ENCODE data around the gene COMP.

Gene COMP

DNA sequence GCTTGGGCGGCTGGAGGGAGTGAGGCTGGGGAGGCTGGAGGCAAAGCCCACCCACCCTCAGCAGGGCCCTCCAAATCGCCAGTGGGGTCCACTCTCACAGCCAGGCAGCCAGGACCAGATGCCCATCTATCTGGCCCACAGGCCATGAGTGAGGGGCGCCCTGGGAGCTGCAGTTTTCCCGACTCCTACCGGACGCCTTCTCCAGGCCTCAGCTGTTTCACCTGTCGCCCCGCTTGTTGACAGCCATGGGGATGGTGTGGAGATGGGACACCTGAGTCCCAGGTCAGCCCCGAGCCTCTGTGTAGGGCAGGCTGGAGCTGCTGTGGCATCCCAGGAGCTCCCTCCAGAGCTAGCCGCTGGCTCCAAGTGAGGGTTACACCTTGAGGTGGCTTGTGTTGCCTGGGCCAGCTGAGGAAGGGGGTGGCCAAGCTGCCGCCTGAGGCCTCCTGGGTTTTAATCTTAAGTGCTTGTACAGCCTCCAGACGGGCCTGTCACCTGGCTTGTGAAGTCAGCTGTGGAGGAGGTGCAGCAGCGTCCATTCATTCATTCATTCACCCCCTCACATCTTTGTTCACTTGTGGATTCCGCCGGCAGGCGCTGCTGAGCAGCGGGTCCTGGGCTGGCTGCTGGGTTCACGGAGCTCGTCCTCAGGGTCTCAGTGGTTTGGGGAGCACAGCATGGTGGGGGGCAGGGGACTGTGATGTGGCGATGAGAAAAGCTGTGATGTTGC, 52.0 kb downstream of the COMP start:
- no peak overlapping the region for H3K4me3 ChIP-seq (ENCODE audit: low read depth, low read length)
- H3K27me3 ChIP-seq (replicated peaks), result no peaks in the 10 kb centered on the region
- TF ChIP-seq, protein P1, sequence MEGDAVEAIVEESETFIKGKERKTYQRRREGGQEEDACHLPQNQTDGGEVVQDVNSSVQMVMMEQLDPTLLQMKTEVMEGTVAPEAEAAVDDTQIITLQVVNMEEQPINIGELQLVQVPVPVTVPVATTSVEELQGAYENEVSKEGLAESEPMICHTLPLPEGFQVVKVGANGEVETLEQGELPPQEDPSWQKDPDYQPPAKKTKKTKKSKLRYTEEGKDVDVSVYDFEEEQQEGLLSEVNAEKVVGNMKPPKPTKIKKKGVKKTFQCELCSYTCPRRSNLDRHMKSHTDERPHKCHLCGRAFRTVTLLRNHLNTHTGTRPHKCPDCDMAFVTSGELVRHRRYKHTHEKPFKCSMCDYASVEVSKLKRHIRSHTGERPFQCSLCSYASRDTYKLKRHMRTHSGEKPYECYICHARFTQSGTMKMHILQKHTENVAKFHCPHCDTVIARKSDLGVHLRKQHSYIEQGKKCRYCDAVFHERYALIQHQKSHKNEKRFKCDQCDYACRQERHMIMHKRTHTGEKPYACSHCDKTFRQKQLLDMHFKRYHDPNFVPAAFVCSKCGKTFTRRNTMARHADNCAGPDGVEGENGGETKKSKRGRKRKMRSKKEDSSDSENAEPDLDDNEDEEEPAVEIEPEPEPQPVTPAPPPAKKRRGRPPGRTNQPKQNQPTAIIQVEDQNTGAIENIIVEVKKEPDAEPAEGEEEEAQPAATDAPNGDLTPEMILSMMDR (IDR thresholded peaks at IDR 0.05; ENCODE audit: low read depth, low read length, missing control alignments), result no peak
- no peak for DNase-seq
- no peak overlapping the region for H3K27ac ChIP-seq
- H3K36me3 ChIP-seq (replicated peaks), result no peaks in the 10 kb centered on the region
- in situ Hi-C loops (cut with HindIII; ENCODE audit: low pct_ligation_motif_present, low sequenced_read_pairs), result no loop called here

DNA sequence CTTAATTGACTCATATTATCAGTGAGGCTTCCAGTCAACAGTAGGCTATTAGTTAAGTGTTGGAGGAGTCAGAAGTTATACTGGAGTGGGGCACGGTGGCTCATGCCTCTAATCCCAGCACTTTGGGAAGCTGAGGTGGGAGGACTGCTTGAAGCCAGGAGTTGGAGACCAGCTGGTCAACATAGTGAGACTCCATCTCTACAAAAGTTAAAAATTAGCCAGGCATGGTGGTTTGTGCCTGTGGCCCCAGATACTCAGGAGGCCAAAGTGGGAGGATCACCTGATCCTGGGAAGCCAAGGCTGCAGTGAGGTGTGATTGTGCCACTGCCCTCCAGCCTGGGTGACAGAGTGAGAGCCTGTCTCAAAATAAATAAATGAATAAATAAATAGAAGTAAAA, 53.2 kb downstream of the COMP start:
- in situ Hi-C loops (cut with HindIII; ENCODE audit: low pct_ligation_motif_present, low sequenced_read_pairs), result no loop called here
- Histone ChIP-seq H3K27ac (no peak overlapping the region), H3K27me3 (replicated peaks) (no peaks in the 10 kb centered on the region), H3K36me3 (replicated peaks) (no peaks in the 10 kb centered on the region), H3K4me3 (ENCODE audit: low read depth, low read length) (no peak overlapping the region)
- DNase-seq, result no peak
- TF ChIP-seq, protein P1 (IDR thresholded peaks at IDR 0.05; ENCODE audit: low read depth, low read length, missing control alignments), result no peak

DNA sequence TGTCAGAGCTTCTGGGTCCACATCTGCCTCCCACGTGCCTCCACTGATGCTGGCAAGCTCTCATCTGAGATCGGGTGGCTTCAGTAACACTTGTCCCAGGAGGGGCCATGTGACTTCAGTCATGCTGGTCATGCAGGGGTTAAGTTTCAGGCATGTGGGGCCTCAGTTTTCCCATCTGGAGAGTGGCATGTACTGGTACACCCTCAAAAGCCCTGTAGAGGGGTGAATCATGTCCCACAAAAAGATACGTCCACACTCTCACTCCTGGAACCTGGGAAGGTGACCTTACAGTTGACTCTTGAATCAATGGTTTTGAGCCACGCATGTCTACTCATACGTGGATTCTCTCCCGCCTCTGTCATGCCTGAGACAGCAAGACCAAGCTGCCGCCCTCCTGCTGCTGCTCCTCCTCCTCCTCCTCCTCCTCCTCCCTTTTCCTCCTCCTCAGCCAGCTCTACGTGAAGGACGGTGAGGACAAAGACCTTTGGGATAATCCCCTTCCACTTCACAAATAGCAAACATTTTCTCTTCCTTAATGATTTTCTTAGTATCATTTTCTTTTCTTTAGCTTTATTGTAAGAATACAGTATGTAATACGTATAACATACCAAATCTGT, 53.7 kb downstream of the COMP start:
- in situ Hi-C loops (cut with HindIII; ENCODE audit: low pct_ligation_motif_present, low sequenced_read_pairs), result no loop called here
- TF ChIP-seq, protein P1 (IDR thresholded peaks at IDR 0.05; ENCODE audit: low read depth, low read length, missing control alignments), result no peak

DNA sequence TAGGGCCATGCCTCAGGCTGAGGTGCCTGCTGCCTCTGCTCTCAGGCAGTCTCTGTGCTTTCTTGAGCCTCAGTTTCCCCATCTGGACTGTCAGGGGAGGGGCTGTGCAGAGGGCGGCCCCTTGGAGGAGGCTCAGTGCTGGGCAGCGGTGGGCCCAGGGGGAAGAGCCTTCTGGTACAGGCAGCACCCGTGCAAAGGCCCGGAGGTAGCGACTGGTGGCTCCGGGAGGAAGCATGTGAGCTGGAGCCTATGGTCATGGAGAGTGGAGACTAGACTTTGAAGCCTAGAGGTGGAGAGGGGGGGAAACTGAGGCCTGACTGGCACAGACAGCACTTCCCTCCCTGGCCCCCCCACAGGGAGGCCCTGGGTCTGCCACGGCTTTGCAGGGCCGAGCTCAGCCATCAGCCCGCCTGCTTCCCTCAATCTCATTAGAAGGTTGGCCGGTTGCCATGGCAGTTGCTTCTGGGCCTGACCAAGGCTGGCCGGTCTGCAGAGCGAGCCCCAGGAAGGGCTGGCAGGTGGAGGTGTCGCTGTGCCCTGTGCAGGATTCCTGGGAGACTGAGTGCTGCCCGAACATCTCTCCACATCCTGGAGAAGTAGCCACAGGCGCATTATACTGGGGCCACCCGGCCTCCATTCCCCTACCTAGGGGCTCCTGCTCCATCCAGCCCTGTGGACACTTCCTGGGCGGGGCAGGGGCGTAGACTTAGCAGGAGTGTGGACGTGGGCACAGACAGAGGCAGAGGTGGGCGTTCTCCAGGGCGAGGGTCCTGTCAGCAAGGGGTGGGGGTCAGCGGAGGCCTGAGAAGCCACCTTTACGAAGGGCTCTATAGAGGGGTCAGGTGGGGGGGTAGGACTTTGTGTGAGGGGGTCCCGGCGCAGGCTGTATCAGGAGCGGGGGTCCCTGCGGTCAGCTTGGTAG, 54.4 kb downstream of the COMP start:
- H3K4me3 ChIP-seq (ENCODE audit: low read depth, low read length), result no peak overlapping the region
- in situ Hi-C loops (cut with HindIII; ENCODE audit: low pct_ligation_motif_present, low sequenced_read_pairs), result no loop called here
- TF ChIP-seq, protein P1 (IDR thresholded peaks at IDR 0.05; ENCODE audit: low read depth, low read length, missing control alignments), result no peak
- H3K27ac ChIP-seq, result no peak overlapping the region
- H3K36me3 ChIP-seq (replicated peaks), result no peaks in the 10 kb centered on the region
- no peaks in the 10 kb centered on the region for H3K27me3 ChIP-seq (replicated peaks)
- DNase-seq, result no peak

More for the DNA sequence above, 53.7 kb downstream of the COMP start:
- DNase-seq, result no peak
- H3K4me3 ChIP-seq (ENCODE audit: low read depth, low read length), result no peak overlapping the region
- no peaks in the 10 kb centered on the region for H3K27me3 ChIP-seq (replicated peaks)
- H3K27ac ChIP-seq, result no peak overlapping the region
- no peaks in the 10 kb centered on the region for H3K36me3 ChIP-seq (replicated peaks)

DNA sequence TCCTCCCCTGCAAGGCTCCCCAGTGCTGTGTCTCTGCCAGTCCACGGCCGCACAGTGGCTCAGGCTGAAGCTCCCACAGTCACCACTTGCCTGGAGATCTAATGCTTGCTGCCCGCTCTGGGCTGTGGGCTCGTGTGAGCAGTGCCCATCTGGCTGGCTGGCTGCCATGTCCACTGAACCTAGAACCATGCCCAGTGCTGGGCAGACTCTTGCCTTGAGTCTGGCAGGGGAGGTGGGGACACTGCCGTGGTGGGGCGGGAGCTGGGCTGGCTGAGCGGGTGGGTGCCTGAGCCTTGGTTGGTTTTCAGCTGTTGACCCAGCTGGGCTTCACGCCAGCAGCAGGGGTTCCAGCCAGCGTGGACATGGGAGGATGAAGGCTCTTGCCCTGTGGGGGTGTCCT, 55.4 kb downstream of the COMP start:
- TF ChIP-seq, protein P1 (IDR thresholded peaks at IDR 0.05; ENCODE audit: low read depth, low read length, missing control alignments), result no peak
- H3K4me3 ChIP-seq (ENCODE audit: low read depth, low read length), result no peak overlapping the region
- DNase-seq, result no peak

More for the DNA sequence above, 55.4 kb downstream of the COMP start:
- in situ Hi-C loops (cut with HindIII; ENCODE audit: low pct_ligation_motif_present, low sequenced_read_pairs), result no loop called here
- Histone ChIP-seq H3K27me3 (replicated peaks) (no peaks in the 10 kb centered on the region), H3K27ac (no peak overlapping the region), H3K36me3 (replicated peaks) (no peaks in the 10 kb centered on the region)
